DOHH2 (cell line): ENCODE data around the gene ZNF532.

Experiments
- CTCF ChIP-seq: fragments of 200-600 bp; sonication (generic); IDR thresholded peaks from one replicate; pipeline ENCODE4 v1.5.1; 2014; ENCODE audit warnings: antibody characterized with exemption, mild to moderate bottlenecking, low read depth, low read length; ENCODE audit not compliant: poor library complexity, severe bottlenecking
- EZH2phosphoT487 ChIP-seq: fragments of 200-600 bp; sonication (generic); IDR thresholded peaks from 2 replicates; pipeline ENCODE4 v1.6.1; 2017; ENCODE audit warnings: borderline replicate concordance, mild to moderate bottlenecking, antibody characterized with exemption, low read length, moderate library complexity, mixed read lengths

- TF ChIP-seq CTCF (no peak), EZH2phosphoT487 (no peak)
Observed at GRCh38 chr18:58958628-58959027, 94.0 kb downstream of the ZNF532 start.
